Mononuclear cell (primary cell): ENCODE data around the gene WASL. TPM values are rescaled to one million over a fixed set of nuclear protein-coding genes. Genes with fewer than 3 reads are reported as not detected.

Experiments used
- H3K27me3 ChIP-seq: 2 replicates; pipeline ENCODE4 v1.6.0; 2011; ENCODE audit warnings: low read length, control low read depth; ENCODE audit not compliant: insufficient read depth
- H3K4me1 ChIP-seq: 2 replicates; pipeline ENCODE4 v1.5.1; 2011; ENCODE audit warnings: mild to moderate bottlenecking, low read length, control low read depth; ENCODE audit not compliant: insufficient read depth
- H3K4me3 ChIP-seq: 2 replicates; pipeline ENCODE4 v1.5.1; 2011; ENCODE audit warnings: mild to moderate bottlenecking, low read length, moderate library complexity
- H3K9me3 ChIP-seq: 2 replicates; pipeline ENCODE4 v1.5.1; 2011; ENCODE audit warnings: low read depth, mild to moderate bottlenecking, control low read depth, low read length
- total RNA-seq: library from RNA; depleted of rRNA; stranded (reverse); fragments of >200 nt; gene quantifications from one replicate; pipeline ENCODE4 v1.2.3, GENCODE V29; 2012

WASL gene
- total RNA-seq, 1 donor, result 12.1 TPM

- Histone ChIP-seq H3K27me3 (no peaks in the 10 kb centered on the region), H3K9me3 (no peaks in the 10 kb centered on the region), H3K4me1 (peaks cover 3% of the 10 kb centered on the region), H3K4me3 (no peak overlapping the region)
Observed at GRCh38 chr7:123710683-123711082, 38.1 kb downstream of the WASL start.

GRCh38 chr7:123709525-123709924 lies 39.3 kb downstream of the WASL start:
- Histone ChIP-seq H3K4me3 (no peak overlapping the region), H3K4me1 (peaks cover 3% of the 10 kb centered on the region), H3K27me3 (no peaks in the 10 kb centered on the region), H3K9me3 (no peaks in the 10 kb centered on the region)

- no peaks in the 10 kb centered on the region for H3K27me3 ChIP-seq
- no peak overlapping the region for H3K4me3 ChIP-seq
- no peaks in the 10 kb centered on the region for H3K4me1 ChIP-seq
- no peaks in the 10 kb centered on the region for H3K9me3 ChIP-seq
Observed at GRCh38 chr7:123705211-123705901, 43.4 kb downstream of the WASL start.

- Histone ChIP-seq H3K4me1 (no peaks in the 10 kb centered on the region), H3K27me3 (no peaks in the 10 kb centered on the region), H3K4me3 (no peak overlapping the region), H3K9me3 (no peaks in the 10 kb centered on the region)
Observed at GRCh38 chr7:123695944-123696677, 52.7 kb downstream of the WASL start.

GRCh38 chr7:123692471-123692877 lies 56.3 kb downstream of the WASL start:
- no peak overlapping the region for H3K4me3 ChIP-seq
- no peaks in the 10 kb centered on the region for H3K27me3 ChIP-seq
- no peaks in the 10 kb centered on the region for H3K4me1 ChIP-seq
- no peaks in the 10 kb centered on the region for H3K9me3 ChIP-seq

GRCh38 chr7:123690550-123690949 lies 58.3 kb downstream of the WASL start:
- H3K9me3 ChIP-seq, result no peaks in the 10 kb centered on the region
- H3K27me3 ChIP-seq, result no peaks in the 10 kb centered on the region
- no peak overlapping the region for H3K4me3 ChIP-seq
- no peaks in the 10 kb centered on the region for H3K4me1 ChIP-seq

- Histone ChIP-seq H3K4me3 (no peak overlapping the region), H3K4me1 (no peaks in the 10 kb centered on the region), H3K27me3 (no peaks in the 10 kb centered on the region), H3K9me3 (no peaks in the 10 kb centered on the region)
Observed at GRCh38 chr7:123689250-123689649, 59.6 kb downstream of the WASL start.

- no peaks in the 10 kb centered on the region for H3K9me3 ChIP-seq
- H3K27me3 ChIP-seq, result no peaks in the 10 kb centered on the region
- no peak overlapping the region for H3K4me3 ChIP-seq
- H3K4me1 ChIP-seq, result no peaks in the 10 kb centered on the region
Observed at GRCh38 chr7:123687727-123688126, 61.1 kb downstream of the WASL start.

GRCh38 chr7:123687161-123687560 lies 61.6 kb downstream of the WASL start:
- Histone ChIP-seq H3K9me3 (no peaks in the 10 kb centered on the region), H3K27me3 (no peaks in the 10 kb centered on the region), H3K4me1 (no peaks in the 10 kb centered on the region)

GRCh38 chr7:123682690-123683089 lies 66.1 kb downstream of the WASL start:
- H3K4me1 ChIP-seq, result no peaks in the 10 kb centered on the region
- no peaks in the 10 kb centered on the region for H3K9me3 ChIP-seq
- H3K4me3 ChIP-seq, result no peak overlapping the region
- no peaks in the 10 kb centered on the region for H3K27me3 ChIP-seq

More at GRCh38 chr7:123687161-123687560, 61.6 kb downstream of the WASL start:
- H3K4me3 ChIP-seq, result no peak overlapping the region

GRCh38 chr7:123681561-123681960 lies 67.2 kb downstream of the WASL start:
- no peaks in the 10 kb centered on the region for H3K9me3 ChIP-seq
- H3K4me3 ChIP-seq, result no peak overlapping the region
- H3K4me1 ChIP-seq, result no peaks in the 10 kb centered on the region
- H3K27me3 ChIP-seq, result no peaks in the 10 kb centered on the region

GRCh38 chr7:123680580-123680979 lies 68.2 kb downstream of the WASL start:
- no peaks in the 10 kb centered on the region for H3K9me3 ChIP-seq
- H3K27me3 ChIP-seq, result no peaks in the 10 kb centered on the region
- H3K4me1 ChIP-seq, result no peaks in the 10 kb centered on the region
- no peak overlapping the region for H3K4me3 ChIP-seq

GRCh38 chr7:123679614-123680013 lies 69.2 kb downstream of the WASL start:
- Histone ChIP-seq H3K4me3 (no peak overlapping the region), H3K9me3 (no peaks in the 10 kb centered on the region), H3K4me1 (no peaks in the 10 kb centered on the region), H3K27me3 (no peaks in the 10 kb centered on the region)

- Histone ChIP-seq H3K9me3 (no peaks in the 10 kb centered on the region), H3K27me3 (no peaks in the 10 kb centered on the region), H3K4me1 (no peaks in the 10 kb centered on the region), H3K4me3 (no peak overlapping the region)
Observed at GRCh38 chr7:123677061-123677715, 71.6 kb downstream of the WASL start.

GRCh38 chr7:123675181-123675473 lies 73.7 kb downstream of the WASL start:
- Histone ChIP-seq H3K27me3 (no peaks in the 10 kb centered on the region), H3K9me3 (no peaks in the 10 kb centered on the region), H3K4me1 (no peaks in the 10 kb centered on the region), H3K4me3 (no peak overlapping the region)
